Frontal cortex (tissue), 4 donors: ENCODE data around the gene TSTD1. TPM values are rescaled to one million over a fixed set of nuclear protein-coding genes. Genes with fewer than 3 reads are reported as not detected.
A peak's percentile ranks its signal among the peaks of the same experiment; 100 is the strongest.
"Not testable (repeated sequence)": the region's sequence is repeated elsewhere in the genome, so short reads cannot be mapped to it uniquely, and the experiment has no call there.

ENCODE experiments used
- DNase-seq, 2 donors: peaks; one replicate each; pipeline ENCODE4 v3.0.0; 2012; ENCODE audit warnings: low spot score in 2 of 2
- FAIRE-seq: peaks from 2 replicates; lab custom pipeline; 2012; peaks lifted over from hg19 to GRCh38; lab: Jason Lieb, UNC
- total RNA-seq: library from RNA; depleted of rRNA; stranded (reverse); fragments of >200 nt; gene quantifications from one replicate; pipeline ENCODE4 v1.2.3, GENCODE V29; 2014
- donor health status: control.
- donor health status: control.
- donor health status: control.

TSTD1 gene
- total RNA-seq, 1 donor from 2014 or later: 32.6 TPM

GRCh38 chr1:161044535-161044907 is 5.8 kb upstream of the TSTD1 start:
- DNase-seq: no peak

GRCh38 chr1:161039546-161039945 is 782 bp upstream of the TSTD1 start:
- FAIRE-seq: no peak
- no peak for DNase-seq

More at GRCh38 chr1:161044535-161044907, 5.8 kb upstream of the TSTD1 start:
- no peak for FAIRE-seq

GRCh38 chr1:161039154-161039545 is 386 bp upstream of the TSTD1 start:
- DNase-seq (no peak), FAIRE-seq (no peak)

GRCh38 chr1:161037661-161038522 is 872 bp downstream of the TSTD1 start:
- FAIRE-seq (no peak), DNase-seq (no peak)

- no peak for DNase-seq
Observed at GRCh38 chr1:161033751-161034150, 5.0 kb downstream of the TSTD1 start.

GRCh38 chr1:161032409-161032808 is 6.4 kb downstream of the TSTD1 start:
- no peak for FAIRE-seq
- no peak for DNase-seq

More at GRCh38 chr1:161033751-161034150, 5.0 kb downstream of the TSTD1 start:
- FAIRE-seq: no peak

- no peak for FAIRE-seq
- no peak for DNase-seq
Observed at GRCh38 chr1:161031874-161032273, 6.9 kb downstream of the TSTD1 start.

- not testable (repeated sequence) for DNase-seq, FAIRE-seq
Observed at GRCh38 chr1:161029466-161029865, 9.3 kb downstream of the TSTD1 start.

- FAIRE-seq, DNase-seq: not testable (repeated sequence)
Observed at GRCh38 chr1:161026954-161027353, 11.8 kb downstream of the TSTD1 start.

GRCh38 chr1:161022432-161022831 is 16.3 kb downstream of the TSTD1 start:
- not testable (repeated sequence) for DNase-seq, FAIRE-seq

- DNase-seq (no peak), FAIRE-seq (no peak)
Observed at GRCh38 chr1:161021970-161022353, 16.8 kb downstream of the TSTD1 start.

- DNase-seq (peak; percentile 51 to 80), FAIRE-seq (no peak)
Observed at GRCh38 chr1:161021165-161021969, 17.4 kb downstream of the TSTD1 start.

- FAIRE-seq (no peak), DNase-seq (peak in 1 of 2 donors; percentile 45)
Observed at GRCh38 chr1:161020509-161021164, 18.1 kb downstream of the TSTD1 start, which contains the start of gene F11R. Gene F11R, minus strand, starts transcription at chr1:161021152. Its CDS starts 79 bp downstream, at chr1:161021073.

- FAIRE-seq: no peak
- DNase-seq: no peak
Observed at GRCh38 chr1:161019751-161020495, 18.8 kb downstream of the TSTD1 start.

- DNase-seq, FAIRE-seq: not testable (repeated sequence)
Observed at GRCh38 chr1:161019111-161019660, 19.6 kb downstream of the TSTD1 start.

GRCh38 chr1:161018631-161018930 is 20.2 kb downstream of the TSTD1 start:
- FAIRE-seq (no peak), DNase-seq (no peak)

- DNase-seq (no peak), FAIRE-seq (no peak)
Observed at GRCh38 chr1:161017756-161018630, 20.8 kb downstream of the TSTD1 start.

GRCh38 chr1:161017181-161017580 is 21.6 kb downstream of the TSTD1 start:
- not testable (repeated sequence) for DNase-seq, FAIRE-seq
